Measurements from ENCODE around the gene MFAP3.
"Not testable (repeated sequence)": the region's sequence is repeated elsewhere in the genome, so short reads cannot be mapped to it uniquely, and the experiment has no call there.

The MFAP3 gene

DNA sequence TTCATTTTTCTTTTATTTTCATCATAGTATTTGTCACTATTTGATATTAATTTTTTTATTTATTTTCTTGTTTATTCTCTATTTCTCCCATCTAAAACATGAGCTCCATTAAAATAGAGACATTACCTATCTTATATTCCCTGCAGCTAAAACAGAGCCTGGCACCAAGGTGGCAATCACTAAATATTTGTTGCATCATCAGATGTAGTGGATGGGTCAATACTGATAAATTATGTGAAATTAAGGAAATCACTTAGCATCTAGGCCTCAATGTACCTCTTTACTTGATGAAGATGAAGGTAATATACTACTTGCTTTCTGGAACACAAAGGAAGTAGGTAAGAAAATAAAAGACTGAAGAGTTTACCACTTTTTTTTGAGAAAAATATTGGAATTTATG, 24.6 kb downstream of the MFAP3 start (continued):
- TF ChIP-seq, protein P1, sequence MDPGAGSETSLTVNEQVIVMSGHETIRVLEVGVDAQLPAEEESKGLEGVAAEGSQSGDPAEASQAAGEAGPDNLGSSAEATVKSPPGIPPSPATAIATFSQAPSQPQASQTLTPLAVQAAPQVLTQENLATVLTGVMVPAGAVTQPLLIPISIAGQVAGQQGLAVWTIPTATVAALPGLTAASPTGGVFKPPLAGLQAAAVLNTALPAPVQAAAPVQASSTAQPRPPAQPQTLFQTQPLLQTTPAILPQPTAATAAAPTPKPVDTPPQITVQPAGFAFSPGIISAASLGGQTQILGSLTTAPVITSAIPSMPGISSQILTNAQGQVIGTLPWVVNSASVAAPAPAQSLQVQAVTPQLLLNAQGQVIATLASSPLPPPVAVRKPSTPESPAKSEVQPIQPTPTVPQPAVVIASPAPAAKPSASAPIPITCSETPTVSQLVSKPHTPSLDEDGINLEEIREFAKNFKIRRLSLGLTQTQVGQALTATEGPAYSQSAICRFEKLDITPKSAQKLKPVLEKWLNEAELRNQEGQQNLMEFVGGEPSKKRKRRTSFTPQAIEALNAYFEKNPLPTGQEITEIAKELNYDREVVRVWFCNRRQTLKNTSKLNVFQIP (CRISPR knock-in tag; IDR thresholded peaks at IDR 0.05; ENCODE audit: borderline replicate concordance, low read depth) = no peak
- no peak for TF ChIP-seq TCF4 (CRISPR knock-in tag; IDR thresholded peaks at IDR 0.05; ENCODE audit: borderline replicate concordance)
- TF ChIP-seq RARB (CRISPR knock-in tag; IDR thresholded peaks at IDR 0.05) = no peak

DNA sequence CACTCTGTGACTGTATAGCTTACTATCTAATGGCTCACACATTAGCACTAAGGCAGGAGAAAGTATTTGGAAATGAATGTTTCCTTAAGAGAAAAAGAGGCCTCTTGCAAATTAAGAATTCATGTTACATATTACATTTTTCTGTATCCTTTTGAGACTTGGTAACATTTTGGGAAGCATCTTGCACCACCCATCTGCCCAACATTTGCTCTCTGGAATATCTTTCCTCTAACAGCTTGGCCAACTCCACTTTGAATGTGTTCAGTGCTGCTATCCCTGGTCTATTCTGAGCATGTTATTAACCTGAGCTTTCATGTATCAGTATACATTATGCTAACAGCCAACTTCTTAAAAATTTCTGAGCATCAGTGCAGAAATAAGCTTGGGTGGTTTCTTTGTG, 27.2 kb downstream of the MFAP3 start:
- TF ChIP-seq RARB (CRISPR knock-in tag; IDR thresholded peaks at IDR 0.05) = no peak
- TF ChIP-seq ZFP3 (CRISPR knock-in tag; IDR thresholded peaks at IDR 0.05) = no peak
- no peak for TF ChIP-seq ZNF565 (CRISPR knock-in tag; conservative IDR thresholded peaks at IDR 0.05; ENCODE audit: low read depth)
- no peak for ATAC-seq

DNA sequence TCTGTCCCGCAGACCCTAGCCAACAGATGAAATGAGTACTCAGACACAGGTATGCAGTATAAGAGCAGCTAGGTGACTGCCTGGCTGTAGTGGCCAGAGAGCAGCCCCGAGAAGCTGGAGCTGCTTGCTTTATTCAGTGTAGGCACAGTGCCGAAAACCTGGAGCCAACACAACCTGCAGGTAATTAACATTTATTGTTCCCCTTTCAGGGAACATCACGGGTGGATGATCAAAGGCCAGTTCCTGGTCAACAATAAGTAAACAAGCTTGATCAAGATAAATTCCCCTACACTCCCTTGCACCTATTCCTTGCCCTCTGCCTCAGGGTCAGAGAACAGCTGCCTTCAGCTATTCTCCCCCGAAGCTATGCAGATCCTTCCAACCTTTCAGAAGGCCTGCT, 31.1 kb downstream of the MFAP3 start:
- not testable (repeated sequence) for ATAC-seq

DNA sequence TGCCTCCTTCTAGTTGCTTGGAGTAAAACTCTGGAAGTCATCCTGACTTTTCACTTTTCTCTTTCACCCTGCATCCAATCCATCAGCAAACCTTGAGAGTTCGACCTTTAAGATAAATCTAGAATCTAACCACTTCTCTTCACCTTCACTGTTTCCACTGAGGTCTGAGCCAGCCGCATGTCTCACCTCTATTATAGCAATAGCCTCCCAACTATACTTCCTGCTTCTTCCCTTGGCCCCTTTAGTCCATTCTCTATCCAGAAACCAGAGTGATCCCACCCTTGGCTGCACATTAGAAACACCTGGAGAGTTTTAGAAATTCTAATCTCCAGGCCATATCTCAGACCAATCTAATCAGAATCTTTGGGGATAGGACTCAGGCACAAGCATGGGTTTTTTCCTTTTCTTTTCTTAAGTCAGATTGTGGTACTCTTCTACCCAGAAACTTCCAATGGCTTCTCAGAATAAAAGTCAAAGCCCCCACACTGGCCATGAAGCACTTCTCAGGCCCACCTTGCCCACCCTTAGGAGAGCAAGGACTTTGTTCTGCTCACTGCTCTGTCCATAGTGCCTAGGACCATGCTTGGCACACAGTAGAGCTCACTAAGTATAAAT, 33.1 kb downstream of the MFAP3 start:
- peak; percentile 53 for ATAC-seq

More for the DNA sequence above, 33.1 kb downstream of the MFAP3 start:
- TF ChIP-seq, protein P2, sequence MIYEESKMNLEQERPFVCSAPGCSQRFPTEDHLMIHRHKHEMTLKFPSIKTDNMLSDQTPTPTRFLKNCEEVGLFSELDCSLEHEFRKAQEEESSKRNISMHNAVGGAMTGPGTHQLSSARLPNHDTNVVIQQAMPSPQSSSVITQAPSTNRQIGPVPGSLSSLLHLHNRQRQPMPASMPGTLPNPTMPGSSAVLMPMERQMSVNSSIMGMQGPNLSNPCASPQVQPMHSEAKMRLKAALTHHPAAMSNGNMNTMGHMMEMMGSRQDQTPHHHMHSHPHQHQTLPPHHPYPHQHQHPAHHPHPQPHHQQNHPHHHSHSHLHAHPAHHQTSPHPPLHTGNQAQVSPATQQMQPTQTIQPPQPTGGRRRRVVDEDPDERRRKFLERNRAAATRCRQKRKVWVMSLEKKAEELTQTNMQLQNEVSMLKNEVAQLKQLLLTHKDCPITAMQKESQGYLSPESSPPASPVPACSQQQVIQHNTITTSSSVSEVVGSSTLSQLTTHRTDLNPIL (CRISPR knock-in tag; IDR thresholded peaks at IDR 0.05; ENCODE audit: low read depth) = no peak
- no peak for TF ChIP-seq GLIS3 (CRISPR knock-in tag; IDR thresholded peaks at IDR 0.05)
- TF ChIP-seq ZNF70 (CRISPR knock-in tag; IDR thresholded peaks at IDR 0.05) = no peak
- TF ChIP-seq, protein P1 (CRISPR knock-in tag; IDR thresholded peaks at IDR 0.05; ENCODE audit: borderline replicate concordance, low read depth) = no peak
- TF ChIP-seq, protein P3, sequence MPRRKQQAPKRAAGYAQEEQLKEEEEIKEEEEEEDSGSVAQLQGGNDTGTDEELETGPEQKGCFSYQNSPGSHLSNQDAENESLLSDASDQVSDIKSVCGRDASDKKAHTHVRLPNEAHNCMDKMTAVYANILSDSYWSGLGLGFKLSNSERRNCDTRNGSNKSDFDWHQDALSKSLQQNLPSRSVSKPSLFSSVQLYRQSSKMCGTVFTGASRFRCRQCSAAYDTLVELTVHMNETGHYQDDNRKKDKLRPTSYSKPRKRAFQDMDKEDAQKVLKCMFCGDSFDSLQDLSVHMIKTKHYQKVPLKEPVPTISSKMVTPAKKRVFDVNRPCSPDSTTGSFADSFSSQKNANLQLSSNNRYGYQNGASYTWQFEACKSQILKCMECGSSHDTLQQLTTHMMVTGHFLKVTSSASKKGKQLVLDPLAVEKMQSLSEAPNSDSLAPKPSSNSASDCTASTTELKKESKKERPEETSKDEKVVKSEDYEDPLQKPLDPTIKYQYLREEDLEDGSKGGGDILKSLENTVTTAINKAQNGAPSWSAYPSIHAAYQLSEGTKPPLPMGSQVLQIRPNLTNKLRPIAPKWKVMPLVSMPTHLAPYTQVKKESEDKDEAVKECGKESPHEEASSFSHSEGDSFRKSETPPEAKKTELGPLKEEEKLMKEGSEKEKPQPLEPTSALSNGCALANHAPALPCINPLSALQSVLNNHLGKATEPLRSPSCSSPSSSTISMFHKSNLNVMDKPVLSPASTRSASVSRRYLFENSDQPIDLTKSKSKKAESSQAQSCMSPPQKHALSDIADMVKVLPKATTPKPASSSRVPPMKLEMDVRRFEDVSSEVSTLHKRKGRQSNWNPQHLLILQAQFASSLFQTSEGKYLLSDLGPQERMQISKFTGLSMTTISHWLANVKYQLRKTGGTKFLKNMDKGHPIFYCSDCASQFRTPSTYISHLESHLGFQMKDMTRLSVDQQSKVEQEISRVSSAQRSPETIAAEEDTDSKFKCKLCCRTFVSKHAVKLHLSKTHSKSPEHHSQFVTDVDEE (CRISPR knock-in tag; IDR thresholded peaks at IDR 0.05) = no peak
- TF ChIP-seq, protein P4, sequence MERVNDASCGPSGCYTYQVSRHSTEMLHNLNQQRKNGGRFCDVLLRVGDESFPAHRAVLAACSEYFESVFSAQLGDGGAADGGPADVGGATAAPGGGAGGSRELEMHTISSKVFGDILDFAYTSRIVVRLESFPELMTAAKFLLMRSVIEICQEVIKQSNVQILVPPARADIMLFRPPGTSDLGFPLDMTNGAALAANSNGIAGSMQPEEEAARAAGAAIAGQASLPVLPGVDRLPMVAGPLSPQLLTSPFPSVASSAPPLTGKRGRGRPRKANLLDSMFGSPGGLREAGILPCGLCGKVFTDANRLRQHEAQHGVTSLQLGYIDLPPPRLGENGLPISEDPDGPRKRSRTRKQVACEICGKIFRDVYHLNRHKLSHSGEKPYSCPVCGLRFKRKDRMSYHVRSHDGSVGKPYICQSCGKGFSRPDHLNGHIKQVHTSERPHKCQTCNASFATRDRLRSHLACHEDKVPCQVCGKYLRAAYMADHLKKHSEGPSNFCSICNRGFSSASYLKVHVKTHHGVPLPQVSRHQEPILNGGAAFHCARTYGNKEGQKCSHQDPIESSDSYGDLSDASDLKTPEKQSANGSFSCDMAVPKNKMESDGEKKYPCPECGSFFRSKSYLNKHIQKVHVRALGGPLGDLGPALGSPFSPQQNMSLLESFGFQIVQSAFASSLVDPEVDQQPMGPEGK (CRISPR knock-in tag; IDR thresholded peaks at IDR 0.05; ENCODE audit: borderline replicate concordance) = no peak
- TF ChIP-seq ESRRG (CRISPR knock-in tag; IDR thresholded peaks at IDR 0.05) = no peak
- TF ChIP-seq ZFP3 (CRISPR knock-in tag; IDR thresholded peaks at IDR 0.05) = no peak
- no peak for TF ChIP-seq ZFP30 (CRISPR knock-in tag; IDR thresholded peaks at IDR 0.05)
- no peak for TF ChIP-seq SNAI2 (CRISPR knock-in tag; IDR thresholded peaks at IDR 0.05)
- no peak for TF ChIP-seq TOX (CRISPR knock-in tag; IDR thresholded peaks at IDR 0.05; ENCODE audit: borderline replicate concordance)
- TF ChIP-seq ZC3H10 (CRISPR knock-in tag; IDR thresholded peaks at IDR 0.05) = no peak
